Retinal pigment epithelial cell (primary cell): ENCODE data around the gene AAR2.

ENCODE experiments used
- DNase-seq: peaks from one replicate; pipeline ENCODE4 v3.0.0-alpha.2; 2010; ENCODE audit warnings: low read depth
- H3K4me3 ChIP-seq: 2 replicates; pipeline ENCODE4 v1.5.1; 2011; ENCODE audit warnings: mild to moderate bottlenecking, low read length, control low read depth, moderate library complexity
- CTCF ChIP-seq: conservative IDR thresholded peaks from 2 replicates; pipeline ENCODE4 v1.5.1; 2011; ENCODE audit warnings: low read depth, low read length, control low read depth, inconsistent platforms

Gene AAR2

GRCh38 chr20:36236786-36237121 lies 476 bp downstream of the AAR2 start:
- H3K4me3 ChIP-seq, result peak overlapping the region; percentile 97
- no peak for DNase-seq

GRCh38 chr20:36237477-36237876 lies 1.2 kb downstream of the AAR2 start:
- no peak for TF ChIP-seq CTCF
- H3K4me3 ChIP-seq, result peak overlapping the region; percentile 97
- DNase-seq, result no peak

More at GRCh38 chr20:36236786-36237121, 476 bp downstream of the AAR2 start:
- TF ChIP-seq CTCF, result no peak

GRCh38 chr20:36238153-36238552 lies 1.9 kb downstream of the AAR2 start:
- DNase-seq, result no peak
- no peak for TF ChIP-seq CTCF
- H3K4me3 ChIP-seq, result no peak overlapping the region

- no peak for TF ChIP-seq CTCF
- no peak overlapping the region for H3K4me3 ChIP-seq
- DNase-seq, result no peak
Observed at GRCh38 chr20:36238760-36239159, 2.5 kb downstream of the AAR2 start.

- H3K4me3 ChIP-seq, result no peak overlapping the region
- DNase-seq, result no peak
- no peak for TF ChIP-seq CTCF
Observed at GRCh38 chr20:36240076-36240475, 3.8 kb downstream of the AAR2 start.

GRCh38 chr20:36241678-36242077 lies 5.4 kb downstream of the AAR2 start:
- no peak for DNase-seq
- no peak for TF ChIP-seq CTCF
- no peak overlapping the region for H3K4me3 ChIP-seq

GRCh38 chr20:36243726-36244125 lies 7.4 kb downstream of the AAR2 start:
- TF ChIP-seq CTCF, result no peak
- H3K4me3 ChIP-seq, result no peak overlapping the region
- no peak for DNase-seq
